HepG2 (cell line): ENCODE data around the gene GNL1. TPM values are rescaled to one million over a fixed set of nuclear protein-coding genes. Genes with fewer than 3 reads are reported as not detected.

ENCODE experiments used
- ATAC-seq: fragments of 200-7000 bp; cut with Tn5 transposase; 3 replicates; pipeline ENCODE4 v1.9.1; 2020; ENCODE audit warnings: mild to moderate bottlenecking, moderate library complexity
- BruUV-seq: library from RNA; stranded (reverse); fragments of 400-500 nt; replicated peaks from 2 replicates; lab custom pipeline; 2021; lab: Mats Ljungman, UMichigan
- CTCF ChIA-PET: fragments of 300-600 bp; formaldehyde crosslinking; extraction: SDS; loops from one replicate; lab custom pipeline; 2021; ENCODE audit warnings: low total read pairs, inconsistent platforms, low intra/inter-chr PET ratio; lab: Yijun Ruan, JAX
- POLR2A ChIA-PET: fragments of 350-600 bp; sonication (Branson Sonifier 250); formaldehyde crosslinking; loops from one replicate; lab custom pipeline; 2020; ENCODE audit warnings: antibody characterized with exemption, inconsistent platforms; lab: Yijun Ruan, JAX
- DNase-seq: peaks from one replicate; pipeline ENCODE4 v3.0.0-alpha.2; 2015; ENCODE audit warnings: low spot score
- FAIRE-seq: peaks from 3 replicates; lab custom pipeline; 2011; peaks lifted over from hg19 to GRCh38; lab: Jason Lieb, UNC
- H2AFZ ChIP-seq: one replicate; pipeline ENCODE4 v1.6.1; 2011; ENCODE audit warnings: low read length, inconsistent platforms
- H3K27ac ChIP-seq: fragments of 300-600 bp; 3 replicates; pipeline ENCODE4 v1.8.0; 2011; ENCODE audit warnings: mixed run types, mild to moderate bottlenecking, mixed read lengths, low read length, inconsistent platforms; ENCODE audit not compliant: insufficient read depth; ENCODE audit errors: extremely low read length
- H3K27me3 ChIP-seq, 2 experiments: fragments of 200-600 bp in 1 of 2; 2 replicates in 1 of 2; 3 replicates in 1 of 2; pipeline versions ENCODE4 v1.6.0 to v1.8.0; 2011; ENCODE audit warnings: low read length in 2 of 2, mild to moderate bottlenecking in 2 of 2, moderate library complexity in 2 of 2, inconsistent platforms in 1 of 2; ENCODE audit not compliant: insufficient read depth in 2 of 2, control insufficient read depth in 1 of 2
- H3K36me3 ChIP-seq, 2 experiments: fragments of 200-600 bp in 1 of 2; replicated peaks in 1 of 2; 2 replicates in 1 of 2; 3 replicates in 1 of 2; pipeline versions ENCODE4 v1.5.1 to v1.8.0; 2011; ENCODE audit warnings: low read length in 2 of 2, inconsistent platforms in 1 of 2; ENCODE audit not compliant: insufficient read depth in 2 of 2, control insufficient read depth in 1 of 2
- H3K4me1 ChIP-seq: 2 replicates; pipeline ENCODE4 v1.5.1; 2012; ENCODE audit warnings: low read length, inconsistent platforms; ENCODE audit not compliant: insufficient read depth
- H3K4me2 ChIP-seq: 2 replicates; pipeline ENCODE4 v1.6.0; 2011; ENCODE audit warnings: low read depth, low read length, inconsistent platforms
- H3K4me3 ChIP-seq, 3 experiments: fragments of 200-600 bp in 1 of 3; sonication (generic), shearing (Covaris generic) in 1 of 3; replicated peaks in 1 of 3; 2 replicates each; pipeline ENCODE4 v1.5.1; 2011 to 2016; ENCODE audit warnings: low read length in 3 of 3, inconsistent platforms in 2 of 3, low read depth in 2 of 3, mild to moderate bottlenecking in 2 of 3, control low read depth in 1 of 3, mixed read lengths in 1 of 3; ENCODE audit not compliant: insufficient read depth in 1 of 3
- H3K79me2 ChIP-seq: one replicate; pipeline ENCODE4 v1.6.1; 2011; ENCODE audit warnings: low read length, inconsistent platforms; ENCODE audit not compliant: insufficient read depth
- H3K9ac ChIP-seq: 2 replicates; pipeline ENCODE4 v1.6.0; 2011; ENCODE audit warnings: mild to moderate bottlenecking, low read depth, low read length, inconsistent platforms; ENCODE audit not compliant: insufficient read depth
- H3K9me3 ChIP-seq: 2 replicates; pipeline ENCODE4 v1.5.1; 2012; ENCODE audit warnings: mild to moderate bottlenecking, low read length
- H4K20me1 ChIP-seq: 2 replicates; pipeline ENCODE4 v1.6.0; 2011; ENCODE audit warnings: inconsistent platforms, mild to moderate bottlenecking, low read length, moderate library complexity; ENCODE audit not compliant: insufficient read depth
- ATF7-NPFF ChIP-seq: sonication (generic); formaldehyde crosslinking; IDR thresholded peaks from 2 replicates; pipeline ENCODE4 v1.8.1; 2023; ENCODE audit warnings: mild to moderate bottlenecking, low read depth, missing genetic modification reagents, moderate library complexity
- HMG20B ChIP-seq: conservative IDR thresholded peaks from 2 replicates; pipeline ENCODE4 v1.6.1; 2016; ENCODE audit warnings: missing genetic modification reagents, missing compliant biosample characterization
- LCORL ChIP-seq, 2 experiments: fragments of 450-650 bp in 1 of 2; sonication (generic) in 1 of 2; formaldehyde crosslinking in 1 of 2; IDR thresholded peaks; 2 replicates each; pipeline versions ENCODE4 v1.5.0 to v1.6.1; 2017 to 2020; ENCODE audit warnings: antibody characterized with exemption in 1 of 2, missing genetic modification reagents in 1 of 2
- PHF21A ChIP-seq: sonication (generic); formaldehyde crosslinking; IDR thresholded peaks from 2 replicates; pipeline ENCODE4 v1.5.0; 2020; ENCODE audit warnings: mild to moderate bottlenecking, missing genetic modification reagents
- PLRG1 ChIP-seq: fragments of 450-650 bp; conservative IDR thresholded peaks from 2 replicates; pipeline ENCODE4 v1.6.1; 2016
- SOX6 ChIP-seq, 2 experiments: fragments of 450-650 bp in 1 of 2; sonication (generic) in 1 of 2; formaldehyde crosslinking in 1 of 2; IDR thresholded peaks; 2 replicates each; pipeline versions ENCODE4 v1.4.0 to v1.6.1; 2017 to 2020; ENCODE audit warnings: antibody characterized with exemption in 1 of 2, mild to moderate bottlenecking in 1 of 2, missing genetic modification reagents in 1 of 2
- SPEN ChIP-seq: sonication (generic); formaldehyde crosslinking; IDR thresholded peaks from 2 replicates; pipeline ENCODE4 v1.5.1; 2020; ENCODE audit warnings: low read depth, mild to moderate bottlenecking, missing genetic modification reagents
- ZKSCAN1 ChIP-seq: fragments of 150-350 bp; IDR thresholded peaks from 2 replicates; pipeline ENCODE4 v1.6.1; 2014; ENCODE audit warnings: low read length
- ZMYM2 ChIP-seq: sonication (generic); formaldehyde crosslinking; IDR thresholded peaks from 2 replicates; pipeline ENCODE4 v1.8.0; 2022; ENCODE audit warnings: mild to moderate bottlenecking, missing genetic modification reagents
- ZNF44 ChIP-seq: sonication (generic); formaldehyde crosslinking; IDR thresholded peaks from 2 replicates; pipeline ENCODE4 v1.5.1; 2020; ENCODE audit warnings: mild to moderate bottlenecking, missing genetic modification reagents
- ZNF777 ChIP-seq: sonication (generic); formaldehyde crosslinking; IDR thresholded peaks from 2 replicates; pipeline ENCODE4 v1.4.0; 2020; ENCODE audit warnings: missing genetic modification reagents
- WGBS: methylation state at CpG from one replicate; pipeline ENCODE4 v1.1.6; 2017; ENCODE audit warnings: low lambda C conversion rate; 5-methylcytosine and 5-hydroxymethylcytosine counted together
- in situ Hi-C: cut with HindIII; loops from 2 replicates; pipeline ENCODE4 v1.10.0; 2017; ENCODE audit warnings: low pct_unique_long_range_greater_than_20kb; ENCODE audit not compliant: extremely low pct_ligation_motif_present
- intact Hi-C: fragments of 100-400 bp; cut with micrococcal nuclease; formaldehyde crosslinking; loops from one replicate; pipeline ENCODE4 v1.10.0; 2022; ENCODE audit not compliant: unreplicated experiment
- polyA plus RNA-seq, 8 experiments: library from polyadenylated mRNA; depleted of rRNA in 3 of 8; stranded (reverse) in 7 of 8; unstranded in 1 of 8; fragments of >200 nt; fragmentation: Illumina TruSeq in 4 of 8; extraction: Trizol in 4 of 8; gene quantifications; 2 replicates each; pipeline versions ENCODE4 v1.2.1 to v1.2.3, GENCODE V29; 2011 to 2016; ENCODE audit warnings: low read depth in 4 of 8, missing spikeins in 1 of 8, mixed read lengths in 1 of 8; ENCODE audit not compliant: insufficient read depth in 1 of 8
- total RNA-seq, 5 experiments: library from RNA; depleted of rRNA; stranded (reverse); fragments of >200 nt; fragmentation: Illumina TruSeq; extraction: Trizol; gene quantifications; 2 replicates each; pipeline ENCODE4 v1.2.3, GENCODE V29; 2016; ENCODE audit warnings: low read depth in 1 of 5
- TF ChIP-seq, protein P1 (sequence below): sonication (generic); formaldehyde crosslinking; IDR thresholded peaks from 2 replicates; pipeline ENCODE4 v1.8.1; 2023; ENCODE audit warnings: mild to moderate bottlenecking, missing genetic modification reagents, borderline replicate concordance
- TF ChIP-seq, protein P2 (sequence below): sonication (generic); formaldehyde crosslinking; IDR thresholded peaks from 2 replicates; pipeline ENCODE4 v1.4.0; 2020; ENCODE audit warnings: missing genetic modification reagents, low read depth, mild to moderate bottlenecking, borderline replicate concordance
- TF ChIP-seq, protein P3 (sequence below): sonication (generic); formaldehyde crosslinking; IDR thresholded peaks from 2 replicates; pipeline ENCODE4 v1.5.0; 2020; ENCODE audit warnings: missing genetic modification reagents
- TF ChIP-seq, protein P4 (sequence below): sonication (generic); formaldehyde crosslinking; IDR thresholded peaks from 2 replicates; pipeline ENCODE4 v1.5.1; 2020; ENCODE audit warnings: mild to moderate bottlenecking, missing genetic modification reagents, borderline replicate concordance

The GNL1 gene
- total and polyA plus RNA-seq, 2 of the 13 experiments (the other 11 are each of a cell fraction or from before 2014, with no cell fraction given), result 35.0 to 55.6 TPM

DNA sequence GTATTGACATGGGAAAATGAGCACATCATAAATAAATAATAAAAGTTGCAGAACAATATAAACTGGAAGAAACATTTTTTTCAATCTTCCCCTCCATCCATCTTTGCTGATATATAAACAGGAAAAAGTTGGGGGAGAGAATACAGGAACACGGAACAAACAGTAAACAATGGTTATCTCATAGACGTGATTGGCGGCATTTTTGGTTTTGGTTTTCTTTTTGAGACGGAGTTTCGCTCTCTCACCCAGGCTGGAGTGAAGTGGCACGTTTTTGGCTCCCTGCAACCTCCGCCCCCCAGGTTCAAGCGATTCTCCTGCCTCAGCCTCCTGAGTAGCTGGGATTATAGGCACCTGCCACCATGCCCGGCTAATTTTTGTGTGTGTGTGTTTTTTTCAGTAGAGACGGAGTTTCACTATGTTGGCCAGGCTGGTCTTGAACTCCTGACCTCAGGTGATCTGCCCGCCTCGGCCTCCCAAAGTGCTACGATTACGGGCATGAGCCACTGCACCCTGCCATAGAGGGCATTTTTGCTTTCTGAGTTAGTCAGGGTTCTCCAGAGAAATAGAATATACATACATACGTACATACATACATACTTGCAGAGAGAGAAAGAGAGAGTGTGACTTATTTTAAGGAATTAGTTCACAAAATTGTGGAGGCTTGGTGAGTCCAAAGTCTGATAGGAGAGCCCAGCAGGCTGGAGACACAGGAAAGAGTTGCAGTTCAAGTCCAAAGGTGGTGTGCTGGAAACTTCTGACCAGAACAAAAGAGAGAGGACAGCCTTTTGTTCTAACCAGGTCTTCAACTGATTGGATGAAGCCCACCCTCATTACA is 22.6 kb downstream of the GNL1 start:
- Histone ChIP-seq H3K4me3 (peak overlapping the region in 1 of 3 experiments; percentile 24; a peak in 3 of 6 replicates), H4K20me1 (no peaks in the 10 kb centered on the region), H3K27ac (peak overlapping the region; percentile 19), H3K9ac (no peak overlapping the region), H2AFZ (no peak overlapping the region), H3K79me2 (no peaks in the 10 kb centered on the region), H3K4me1 (peaks cover 53% of the 10 kb centered on the region), H3K27me3 (no peaks in the 10 kb centered on the region), H3K4me2 (peak overlapping the region; percentile 49), H3K9me3 (peaks cover 5% of the 10 kb centered on the region; the same call in 1 of the 2 replicates), H3K36me3 (no peaks in the 10 kb centered on the region; a peak in 1 of 5 replicates)
- peak; percentile 46 for ATAC-seq
- CTCF ChIA-PET, result interaction anchor here (2.1 to 7.3 kb wide), 3 partner anchors 8 to 51 kb away, joined by 9 to 72 read pairs (median 11); no protein-coding TSS in a partner anchor
- intact Hi-C loops, result no loop called here
- no TSS peak for BruUV-seq
- no peak for FAIRE-seq
- POLR2A ChIA-PET, result interaction anchor here (0.7 kb wide), 1 partner anchor 64 kb away, joined by 3 read pairs; no protein-coding TSS in a partner anchor
- DNase-seq, result peak; percentile 68
- in situ Hi-C loops, result no loop called here
- 29% methylated on average over 15 of the region's 15 CpGs for WGBS
- no peak for TF ChIP-seq SOX6 (IDR thresholded peaks at IDR 0.05)
- TF ChIP-seq SOX6 (CRISPR knock-in tag; IDR thresholded peaks at IDR 0.05), result peak; percentile 91
- TF ChIP-seq, protein P1, sequence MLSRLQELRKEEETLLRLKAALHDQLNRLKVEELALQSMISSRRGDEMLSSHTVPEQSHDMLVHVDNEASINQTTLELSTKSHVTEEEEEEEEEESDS (CRISPR knock-in tag), result 0 out of 2 replicates have a peak, but pooled peaks have one; percentile 45
- no peak for TF ChIP-seq ATF7-NPFF (CRISPR knock-in tag)
- TF ChIP-seq, protein P2, sequence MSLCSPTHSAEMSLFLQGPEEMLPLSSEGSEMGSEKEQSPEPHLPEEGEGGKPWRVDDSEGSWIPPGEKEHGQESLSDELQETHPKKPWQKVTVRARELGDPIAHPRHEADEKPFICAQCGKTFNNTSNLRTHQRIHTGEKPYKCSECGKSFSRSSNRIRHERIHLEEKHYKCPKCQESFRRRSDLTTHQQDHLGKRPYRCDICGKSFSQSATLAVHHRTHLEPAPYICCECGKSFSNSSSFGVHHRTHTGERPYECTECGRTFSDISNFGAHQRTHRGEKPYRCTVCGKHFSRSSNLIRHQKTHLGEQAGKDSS (CRISPR knock-in tag), result no peak
- TF ChIP-seq, protein P3, sequence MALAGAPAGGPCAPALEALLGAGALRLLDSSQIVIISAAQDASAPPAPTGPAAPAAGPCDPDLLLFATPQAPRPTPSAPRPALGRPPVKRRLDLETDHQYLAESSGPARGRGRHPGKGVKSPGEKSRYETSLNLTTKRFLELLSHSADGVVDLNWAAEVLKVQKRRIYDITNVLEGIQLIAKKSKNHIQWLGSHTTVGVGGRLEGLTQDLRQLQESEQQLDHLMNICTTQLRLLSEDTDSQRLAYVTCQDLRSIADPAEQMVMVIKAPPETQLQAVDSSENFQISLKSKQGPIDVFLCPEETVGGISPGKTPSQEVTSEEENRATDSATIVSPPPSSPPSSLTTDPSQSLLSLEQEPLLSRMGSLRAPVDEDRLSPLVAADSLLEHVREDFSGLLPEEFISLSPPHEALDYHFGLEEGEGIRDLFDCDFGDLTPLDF (CRISPR knock-in tag), result no peak
- TF ChIP-seq ZNF44, result no peak
- TF ChIP-seq, protein P4, sequence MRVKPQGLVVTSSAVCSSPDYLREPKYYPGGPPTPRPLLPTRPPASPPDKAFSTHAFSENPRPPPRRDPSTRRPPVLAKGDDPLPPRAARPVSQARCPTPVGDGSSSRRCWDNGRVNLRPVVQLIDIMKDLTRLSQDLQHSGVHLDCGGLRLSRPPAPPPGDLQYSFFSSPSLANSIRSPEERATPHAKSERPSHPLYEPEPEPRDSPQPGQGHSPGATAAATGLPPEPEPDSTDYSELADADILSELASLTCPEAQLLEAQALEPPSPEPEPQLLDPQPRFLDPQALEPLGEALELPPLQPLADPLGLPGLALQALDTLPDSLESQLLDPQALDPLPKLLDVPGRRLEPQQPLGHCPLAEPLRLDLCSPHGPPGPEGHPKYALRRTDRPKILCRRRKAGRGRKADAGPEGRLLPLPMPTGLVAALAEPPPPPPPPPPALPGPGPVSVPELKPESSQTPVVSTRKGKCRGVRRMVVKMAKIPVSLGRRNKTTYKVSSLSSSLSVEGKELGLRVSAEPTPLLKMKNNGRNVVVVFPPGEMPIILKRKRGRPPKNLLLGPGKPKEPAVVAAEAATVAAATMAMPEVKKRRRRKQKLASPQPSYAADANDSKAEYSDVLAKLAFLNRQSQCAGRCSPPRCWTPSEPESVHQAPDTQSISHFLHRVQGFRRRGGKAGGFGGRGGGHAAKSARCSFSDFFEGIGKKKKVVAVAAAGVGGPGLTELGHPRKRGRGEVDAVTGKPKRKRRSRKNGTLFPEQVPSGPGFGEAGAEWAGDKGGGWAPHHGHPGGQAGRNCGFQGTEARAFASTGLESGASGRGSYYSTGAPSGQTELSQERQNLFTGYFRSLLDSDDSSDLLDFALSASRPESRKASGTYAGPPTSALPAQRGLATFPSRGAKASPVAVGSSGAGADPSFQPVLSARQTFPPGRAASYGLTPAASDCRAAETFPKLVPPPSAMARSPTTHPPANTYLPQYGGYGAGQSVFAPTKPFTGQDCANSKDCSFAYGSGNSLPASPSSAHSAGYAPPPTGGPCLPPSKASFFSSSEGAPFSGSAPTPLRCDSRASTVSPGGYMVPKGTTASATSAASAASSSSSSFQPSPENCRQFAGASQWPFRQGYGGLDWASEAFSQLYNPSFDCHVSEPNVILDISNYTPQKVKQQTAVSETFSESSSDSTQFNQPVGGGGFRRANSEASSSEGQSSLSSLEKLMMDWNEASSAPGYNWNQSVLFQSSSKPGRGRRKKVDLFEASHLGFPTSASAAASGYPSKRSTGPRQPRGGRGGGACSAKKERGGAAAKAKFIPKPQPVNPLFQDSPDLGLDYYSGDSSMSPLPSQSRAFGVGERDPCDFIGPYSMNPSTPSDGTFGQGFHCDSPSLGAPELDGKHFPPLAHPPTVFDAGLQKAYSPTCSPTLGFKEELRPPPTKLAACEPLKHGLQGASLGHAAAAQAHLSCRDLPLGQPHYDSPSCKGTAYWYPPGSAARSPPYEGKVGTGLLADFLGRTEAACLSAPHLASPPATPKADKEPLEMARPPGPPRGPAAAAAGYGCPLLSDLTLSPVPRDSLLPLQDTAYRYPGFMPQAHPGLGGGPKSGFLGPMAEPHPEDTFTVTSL (CRISPR knock-in tag), result 0 out of 2 replicates have a peak, but pooled peaks have one; percentile 49
- no peak for TF ChIP-seq ZNF777 (CRISPR knock-in tag)
- peak; percentile 61; the same call in 1 of the 2 replicates for TF ChIP-seq ZMYM2 (CRISPR knock-in tag)
- TF ChIP-seq LCORL (IDR thresholded peaks at IDR 0.05), result no peak
- TF ChIP-seq LCORL (CRISPR knock-in tag; IDR thresholded peaks at IDR 0.05), result no peak
- no peak for TF ChIP-seq HMG20B (CRISPR knock-in tag)
- no peak for TF ChIP-seq ZKSCAN1
- 0 out of 2 replicates have a peak, but pooled peaks have one; percentile 29 for TF ChIP-seq SPEN (CRISPR knock-in tag)
- no peak for TF ChIP-seq PLRG1
- no peak for TF ChIP-seq PHF21A (CRISPR knock-in tag)
